Myocyte (in vitro differentiated cells): ENCODE data around the gene CFAP65. TPM values are rescaled to one million over a fixed set of nuclear protein-coding genes. Genes with fewer than 3 reads are reported as not detected.

Experiments
- DNase-seq: peaks from one replicate; pipeline ENCODE4 v3.0.0-alpha.2; 2012; ENCODE audit warnings: low read depth
- polyA plus RNA-seq: library from polyadenylated mRNA; unstranded; fragments of >200 nt; gene quantifications from one replicate; pipeline ENCODE4 v1.2.1, GENCODE V29; 2012; ENCODE audit warnings: missing spikeins
- total RNA-seq: library from RNA; depleted of rRNA; stranded (reverse); fragments of >200 nt; gene quantifications from 2 replicates; pipeline ENCODE4 v1.2.3, GENCODE V29; 2014

CFAP65 gene
- total RNA-seq = 0.05 TPM in 1 of 2 replicates, not detected in the other
- polyA plus RNA-seq = not detected

DNA sequence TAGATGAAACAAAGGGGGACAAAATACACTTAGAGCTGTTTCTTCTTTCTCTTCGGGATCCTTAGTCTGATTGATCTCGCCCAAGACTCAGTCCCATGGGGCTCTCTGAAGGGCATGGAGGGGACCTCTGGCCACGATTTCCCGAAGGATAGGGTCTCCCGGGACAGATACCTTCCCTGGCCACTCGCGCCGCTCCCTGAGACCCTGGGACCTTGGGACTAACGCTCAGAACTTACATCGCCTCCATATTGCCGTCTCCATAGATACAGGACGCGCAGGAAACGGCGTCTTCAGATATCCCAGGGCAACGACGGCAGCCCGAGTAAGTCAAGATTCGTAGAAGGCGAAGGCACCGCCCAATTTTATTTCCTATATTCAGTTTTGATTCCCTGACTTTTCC, at the start of gene CFAP65:
Gene CFAP65 (minus strand): TSS at position 265 of the 400 bp plus-strand sequence. CDS start 2,468 bp downstream, outside the sequence.
- DNase-seq = peak; percentile 54

DNA sequence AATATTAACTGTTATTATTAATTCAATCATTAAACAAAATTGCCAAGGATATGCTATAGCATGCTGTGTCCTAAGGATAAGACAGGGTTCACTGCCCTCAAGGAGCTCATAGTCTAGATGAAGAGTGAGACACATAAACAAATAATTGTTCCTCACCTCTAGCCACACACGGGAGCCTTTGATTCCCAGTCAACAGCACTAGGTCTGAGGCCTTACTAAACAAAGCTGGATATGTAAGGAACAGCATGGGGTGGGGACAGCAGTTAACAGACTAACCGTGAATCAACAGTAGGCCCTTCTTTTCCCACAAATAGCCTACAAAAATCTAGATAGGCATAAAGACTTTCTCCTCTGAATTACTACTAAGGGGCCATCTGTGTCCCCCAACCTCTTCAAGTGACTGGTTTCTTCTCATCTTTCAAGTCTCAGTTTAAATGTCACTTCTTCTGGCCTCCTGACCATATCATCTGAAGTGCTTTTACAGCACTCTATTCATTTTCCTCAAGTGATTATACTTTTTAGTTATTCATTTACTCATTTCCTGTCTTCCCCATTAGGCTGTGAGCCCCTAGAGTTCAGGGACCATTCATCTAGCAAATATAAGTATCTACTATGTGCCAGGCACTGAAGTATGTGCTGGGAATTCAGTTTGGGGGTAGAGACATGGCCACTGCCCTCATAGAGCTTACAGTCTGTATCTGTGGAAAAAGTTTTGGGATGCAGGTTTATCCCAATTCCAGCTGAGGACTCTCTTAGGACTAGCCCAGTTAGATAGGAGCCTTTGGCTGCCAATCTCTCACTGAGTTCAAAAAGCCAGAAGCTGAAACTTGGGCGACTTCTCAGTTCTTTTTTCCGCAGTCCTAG, 49.4 kb upstream of the CFAP65 start:
- DNase-seq = no peak

DNA sequence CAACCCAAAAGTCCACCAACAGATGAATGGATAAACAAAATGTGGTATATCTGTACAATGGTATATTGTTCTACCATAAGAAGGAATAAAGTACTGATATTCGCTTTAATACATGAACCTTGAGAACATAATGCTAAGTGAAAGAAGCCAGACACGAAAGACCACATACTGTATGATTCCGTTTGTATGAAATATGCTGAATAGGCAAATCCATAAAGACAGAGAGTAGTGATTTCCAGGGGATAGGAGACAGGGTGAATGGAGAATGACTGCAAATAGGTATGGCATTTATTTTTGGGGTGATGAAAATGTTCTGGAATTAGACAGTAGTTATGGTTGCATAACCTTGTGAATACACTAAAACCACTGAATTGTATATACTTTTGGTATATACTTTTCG, 48.0 kb upstream of the CFAP65 start:
- DNase-seq = no peak

GRCh38 chr2:219087848-219088247, 46.5 kb upstream of the CFAP65 start:
- no peak for DNase-seq

- no peak for DNase-seq
These were observed 46.0 kb upstream of the CFAP65 start for GRCh38 chr2:219087361-219087760.

- no peak for DNase-seq
These were observed 44.9 kb upstream of the CFAP65 start for GRCh38 chr2:219086196-219086595.

DNA sequence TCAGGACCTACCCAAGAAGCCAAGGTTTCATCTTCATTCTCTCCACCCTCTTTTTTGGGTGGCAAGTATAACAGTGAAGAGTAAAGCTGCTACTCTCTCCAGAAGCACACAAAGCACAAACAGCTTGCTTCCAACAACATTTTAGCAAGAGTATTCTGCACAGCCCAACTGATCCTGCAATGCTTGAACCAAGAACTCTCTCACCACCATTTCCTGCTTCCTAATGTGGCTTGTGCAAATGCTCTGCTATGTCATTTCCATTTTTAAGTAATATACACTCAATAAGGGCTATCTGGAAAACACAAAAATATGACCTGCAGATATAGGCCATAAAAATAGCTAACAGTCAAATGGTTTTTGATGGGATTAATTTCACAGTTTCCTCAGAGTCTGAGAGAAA, 43.5 kb upstream of the CFAP65 start:
- DNase-seq = no peak

GRCh38 chr2:219082332-219082958, 41.1 kb upstream of the CFAP65 start:
- DNase-seq = no peak

GRCh38 chr2:219081701-219082331, 40.5 kb upstream of the CFAP65 start:
- no peak for DNase-seq

DNA sequence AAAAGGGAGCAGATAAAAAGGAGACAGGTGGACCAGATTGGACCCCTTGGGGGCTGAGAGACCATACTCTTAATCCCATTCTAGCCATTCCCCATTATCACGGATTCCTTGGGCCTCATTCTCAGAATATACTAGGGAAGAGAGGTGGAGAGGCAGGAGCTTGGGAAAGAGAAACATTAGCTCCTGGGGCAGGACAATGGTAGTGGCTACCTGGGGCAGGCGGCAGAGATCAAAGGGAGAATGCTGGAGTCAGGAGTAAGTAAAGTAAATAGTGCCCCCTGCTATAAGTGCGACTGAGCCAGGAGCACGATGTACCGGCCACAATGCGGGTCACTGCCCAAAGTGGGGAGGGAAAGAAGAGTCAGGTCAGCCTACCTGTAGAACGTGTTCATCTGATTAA, 39.8 kb upstream of the CFAP65 start:
- DNase-seq = no peak

GRCh38 chr2:219079417-219079816, 38.1 kb upstream of the CFAP65 start:
- DNase-seq = peak; percentile 49

GRCh38 chr2:219078951-219079350, 37.6 kb upstream of the CFAP65 start:
- no peak for DNase-seq

GRCh38 chr2:219078126-219078525, 36.8 kb upstream of the CFAP65 start:
- no peak for DNase-seq

GRCh38 chr2:219076253-219076652, 34.9 kb upstream of the CFAP65 start:
- DNase-seq = no peak

DNA sequence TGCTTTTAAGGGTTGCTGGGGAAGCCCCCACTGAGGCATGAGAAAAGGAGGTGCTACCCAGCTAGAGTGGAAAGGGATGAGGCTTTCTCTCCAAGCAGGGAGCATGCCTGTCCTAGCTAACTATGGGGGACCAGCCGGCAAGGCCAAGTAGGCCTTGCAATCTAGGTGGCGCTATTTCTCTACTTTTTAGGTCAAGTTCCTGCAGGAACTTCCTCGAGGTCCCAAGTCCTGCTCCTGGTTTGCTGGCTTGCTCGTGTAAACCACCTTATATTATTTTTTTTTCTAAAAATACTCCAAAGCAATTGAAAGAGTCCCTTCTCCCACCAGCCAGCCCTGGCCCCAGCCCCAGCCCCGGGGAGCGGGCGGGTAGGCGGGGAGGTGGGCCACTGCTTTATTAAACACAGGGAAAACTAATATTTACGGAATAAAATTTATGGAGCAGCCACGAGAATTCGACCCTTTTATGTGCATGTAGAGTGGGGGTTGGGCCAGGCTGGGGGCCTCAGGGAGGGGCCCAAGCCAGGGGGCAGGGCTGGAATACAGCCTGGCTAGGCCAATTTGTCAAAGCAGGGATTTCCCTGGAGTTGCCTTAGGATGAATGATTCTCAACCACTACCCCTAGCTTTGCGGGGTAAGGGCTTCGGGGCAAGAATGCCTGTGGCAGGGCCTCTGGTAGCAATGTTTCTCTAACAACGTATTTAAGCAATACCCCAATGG, 32.3 kb upstream of the CFAP65 start:
- peak; percentile 65 for DNase-seq

GRCh38 chr2:219072741-219073250, 31.5 kb upstream of the CFAP65 start:
- no peak for DNase-seq

GRCh38 chr2:219071131-219071816, 30.0 kb upstream of the CFAP65 start:
- no peak for DNase-seq

DNA sequence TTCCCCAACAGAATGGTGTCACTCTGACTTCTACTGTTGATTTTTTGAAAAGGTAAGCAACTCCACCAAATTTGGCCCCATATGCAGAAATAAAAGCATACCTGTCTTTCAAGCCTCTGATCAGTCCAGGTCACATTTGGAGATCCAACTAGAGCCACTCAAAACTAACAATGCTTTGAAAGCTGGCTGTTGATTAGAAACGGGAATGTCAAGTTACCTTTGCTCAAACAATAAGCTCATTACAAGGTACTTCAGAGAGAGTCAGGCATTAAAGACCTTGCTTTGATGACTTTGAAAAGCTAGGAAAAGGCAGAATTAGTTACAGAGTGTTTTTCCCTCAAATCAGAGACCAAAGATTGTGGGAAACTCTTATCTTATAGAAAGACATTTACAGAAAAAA, 24.2 kb upstream of the CFAP65 start:
- no peak for DNase-seq

GRCh38 chr2:219062081-219062480, 20.8 kb upstream of the CFAP65 start:
- no peak for DNase-seq
